Left lung (tissue), 10 donors: ENCODE measurements around the gene LARGE1. TPM values are rescaled to one million over a fixed set of nuclear protein-coding genes. Genes with fewer than 3 reads are reported as not detected.

Experiments
- ATAC-seq: fragments of 200-7000 bp; cut with Tn5 transposase; one replicate; pipeline ENCODE4 v1.9.1; 2020; ENCODE audit warnings: moderate library complexity
- DNase-seq, 4 donors: peaks; one replicate each; pipeline ENCODE4 v3.0.0-alpha.2; 2013 to 2020
- H3K27ac ChIP-seq, 2 donors: fragments of 200-600 bp; sonication (generic) in 1 of 2; one replicate each; pipeline versions ENCODE4 v1.5.0 to v1.8.0; 2020 to 2021
- H3K27me3 ChIP-seq, 2 donors: fragments of 200-600 bp; sonication (generic) in 1 of 2; one replicate each; pipeline versions ENCODE4 v1.5.0 to v1.8.0; 2020 to 2021
- H3K36me3 ChIP-seq, 2 donors: fragments of 200-600 bp; sonication (generic) in 1 of 2; one replicate each; pipeline versions ENCODE4 v1.5.0 to v1.8.0; 2020 to 2021
- H3K4me1 ChIP-seq, 2 donors: fragments of 200-600 bp; one replicate each; pipeline ENCODE4 v1.8.0; 2021
- H3K4me3 ChIP-seq, 2 donors: fragments of 200-600 bp; sonication (generic) in 1 of 2; one replicate each; pipeline versions ENCODE4 v1.5.0 to v1.8.0; 2020 to 2021; ENCODE audit warnings: mild to moderate bottlenecking in 1 of 2
- H3K9me3 ChIP-seq, 2 donors: fragments of 200-600 bp; sonication (generic) in 1 of 2; one replicate each; pipeline versions ENCODE4 v1.5.0 to v1.8.0; 2020 to 2021
- intact Hi-C, 2 donors: fragments of 100-400 bp; cut with DNase I; formaldehyde crosslinking; loops; one replicate each; pipeline versions ENCODE4 v1.11.2 to v1.14.2; 2022
- polyA plus RNA-seq, 6 donors: library from polyadenylated mRNA; unstranded; fragments of 120-200 nt; gene quantifications; one replicate each; pipeline ENCODE4 v1.2.1, GENCODE V29; 2013; ENCODE audit not compliant: insufficient read length in 6 of 6
- total RNA-seq, 2 donors: library from RNA; stranded (reverse); fragmentation: NEBNext Ultra II Directional; extraction: Animal tissue kit (Norgen Biotek cat#: 25700); gene quantifications; one replicate each; pipeline ENCODE4 v1.2.1, GENCODE V29; 2021
- TF ChIP-seq, protein P1 (sequence below), 2 donors: fragments of 200-600 bp; sonication (generic) in 1 of 2; IDR thresholded peaks; one replicate each; pipeline versions ENCODE4 v1.5.0 to v1.8.0; 2021; ENCODE audit warnings: antibody characterized with exemption in 2 of 2
- donor health status: DM: no; HTN: yes; CAD: no.
- donor health status: DM: no; HTN: no; CAD: no.

The LARGE1 gene
- total and polyA plus RNA-seq, 8 donors = 22.4 to 36.1 (median 33.2) TPM

DNA sequence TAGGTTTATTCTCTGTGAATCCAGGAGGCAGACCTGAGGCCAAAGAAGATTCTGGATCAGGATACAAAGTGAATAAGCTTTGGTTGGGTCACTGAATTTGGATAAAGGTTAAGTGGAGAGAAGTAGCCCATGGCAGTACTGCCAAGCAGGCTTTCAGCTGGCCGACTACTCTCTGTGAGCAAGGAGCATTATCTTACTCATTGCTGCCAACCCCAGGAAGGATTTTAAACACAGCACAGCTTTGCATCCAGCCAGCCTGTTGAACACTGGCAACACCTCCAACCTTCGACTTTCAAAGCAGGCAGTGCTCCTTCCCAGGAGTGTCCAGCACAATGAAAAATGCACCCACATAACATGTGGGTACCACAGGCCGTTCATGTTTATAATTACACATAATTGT, 498.4 kb downstream of the LARGE1 start:
- intact Hi-C loops = no loop called here

DNA sequence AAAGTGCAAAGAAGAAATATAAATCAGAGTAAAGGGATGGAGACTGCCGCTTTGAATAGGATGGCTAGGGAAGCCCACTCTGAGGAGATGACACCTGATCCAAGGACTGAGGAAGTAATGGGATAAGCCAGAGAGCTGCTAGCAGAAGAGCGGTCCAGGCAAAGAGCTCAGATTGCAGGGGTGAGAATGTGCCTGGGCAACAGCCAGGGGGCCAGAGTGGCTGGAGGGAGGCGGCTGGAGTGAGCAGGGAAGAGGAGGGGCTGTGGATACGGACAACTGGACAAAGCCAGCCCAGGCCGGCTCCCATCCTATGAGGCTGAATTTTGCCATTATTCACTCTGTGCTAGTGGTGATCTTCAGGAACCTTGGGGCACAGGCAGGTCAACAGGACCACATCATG, 501.8 kb downstream of the LARGE1 start:
- DNase-seq = no peak
- Histone ChIP-seq H3K4me3 (no peak overlapping the region), H3K4me1 (no peaks in the 10 kb centered on the region), H3K36me3 (no peaks in the 10 kb centered on the region), H3K27ac (no peak overlapping the region), H3K9me3 (peaks cover 0 to 3% of the 10 kb centered on the region in 2 donors), H3K27me3 (no peaks in the 10 kb centered on the region)
- intact Hi-C loops = no loop called here
- ATAC-seq = no peak
- TF ChIP-seq, protein P1, sequence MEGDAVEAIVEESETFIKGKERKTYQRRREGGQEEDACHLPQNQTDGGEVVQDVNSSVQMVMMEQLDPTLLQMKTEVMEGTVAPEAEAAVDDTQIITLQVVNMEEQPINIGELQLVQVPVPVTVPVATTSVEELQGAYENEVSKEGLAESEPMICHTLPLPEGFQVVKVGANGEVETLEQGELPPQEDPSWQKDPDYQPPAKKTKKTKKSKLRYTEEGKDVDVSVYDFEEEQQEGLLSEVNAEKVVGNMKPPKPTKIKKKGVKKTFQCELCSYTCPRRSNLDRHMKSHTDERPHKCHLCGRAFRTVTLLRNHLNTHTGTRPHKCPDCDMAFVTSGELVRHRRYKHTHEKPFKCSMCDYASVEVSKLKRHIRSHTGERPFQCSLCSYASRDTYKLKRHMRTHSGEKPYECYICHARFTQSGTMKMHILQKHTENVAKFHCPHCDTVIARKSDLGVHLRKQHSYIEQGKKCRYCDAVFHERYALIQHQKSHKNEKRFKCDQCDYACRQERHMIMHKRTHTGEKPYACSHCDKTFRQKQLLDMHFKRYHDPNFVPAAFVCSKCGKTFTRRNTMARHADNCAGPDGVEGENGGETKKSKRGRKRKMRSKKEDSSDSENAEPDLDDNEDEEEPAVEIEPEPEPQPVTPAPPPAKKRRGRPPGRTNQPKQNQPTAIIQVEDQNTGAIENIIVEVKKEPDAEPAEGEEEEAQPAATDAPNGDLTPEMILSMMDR (IDR thresholded peaks at IDR 0.05) = no peak

More for the DNA sequence above, 498.4 kb downstream of the LARGE1 start:
- DNase-seq (no peak), ATAC-seq (no peak)
- Histone ChIP-seq H3K27me3 (no peaks in the 10 kb centered on the region), H3K4me3 (no peak overlapping the region), H3K4me1 (no peaks in the 10 kb centered on the region), H3K36me3 (no peaks in the 10 kb centered on the region), H3K9me3 (peaks cover 0 to 3% of the 10 kb centered on the region in 2 donors), H3K27ac (no peak overlapping the region)
- TF ChIP-seq, protein P1 (IDR thresholded peaks at IDR 0.05) = no peak

DNA sequence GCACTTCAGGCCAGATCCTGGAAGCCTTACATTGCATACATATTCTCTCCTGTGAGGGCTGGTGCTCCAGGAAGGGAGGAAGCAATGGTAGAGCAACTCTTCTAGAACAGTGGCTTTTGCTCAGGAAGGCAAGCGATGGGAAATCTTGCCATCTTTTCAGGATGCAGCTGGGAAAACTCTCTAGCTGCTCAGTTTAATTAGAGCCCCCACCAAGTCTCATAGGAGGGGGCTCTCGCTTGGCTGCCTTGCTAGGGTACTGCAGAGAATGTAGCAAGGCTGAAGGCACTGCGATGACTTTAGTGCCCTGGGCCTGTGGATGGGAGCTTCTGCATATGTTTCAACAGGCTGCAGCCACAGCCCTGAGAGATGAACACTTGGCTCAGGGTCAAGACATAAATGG, 504.9 kb downstream of the LARGE1 start:
- TF ChIP-seq, protein P1 (IDR thresholded peaks at IDR 0.05) = no peak
- Histone ChIP-seq H3K4me3 (no peak overlapping the region), H3K9me3 (peaks cover 0 to 3% of the 10 kb centered on the region in 2 donors), H3K27me3 (no peaks in the 10 kb centered on the region), H3K4me1 (no peaks in the 10 kb centered on the region), H3K36me3 (no peaks in the 10 kb centered on the region), H3K27ac (no peak overlapping the region)
- intact Hi-C loops = no loop called here
- ATAC-seq (no peak), DNase-seq (peak in 2 of 4 donors; percentile 28 to 51)

DNA sequence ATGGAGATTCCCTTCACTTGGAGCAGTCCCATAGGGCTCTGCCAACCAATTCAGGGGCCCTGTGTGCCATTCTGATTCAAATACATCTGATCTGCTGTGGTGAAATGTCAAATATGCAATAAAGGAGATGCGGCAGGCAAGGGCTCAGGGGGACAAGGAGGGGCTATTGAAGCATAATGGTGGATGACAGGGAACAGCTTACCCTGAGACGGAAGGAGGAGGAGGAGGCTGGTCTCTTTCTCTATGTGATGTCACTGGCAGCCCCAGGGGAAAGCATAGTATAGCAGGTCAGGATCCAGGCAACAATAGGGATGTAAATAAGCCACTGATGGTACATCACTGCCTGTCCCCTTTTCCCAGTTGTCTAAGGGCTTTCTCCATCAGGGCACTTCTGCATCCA, 511.2 kb downstream of the LARGE1 start:
- H3K27ac ChIP-seq = no peak overlapping the region
- no peak for DNase-seq
- no peak for ATAC-seq
- TF ChIP-seq, protein P1 (IDR thresholded peaks at IDR 0.05) = no peak
- intact Hi-C loops = no loop called here
- no peak overlapping the region for H3K4me3 ChIP-seq
- H3K4me1 ChIP-seq = no peaks in the 10 kb centered on the region
- H3K27me3 ChIP-seq = no peaks in the 10 kb centered on the region
- H3K9me3 ChIP-seq = no peaks in the 10 kb centered on the region
- no peaks in the 10 kb centered on the region for H3K36me3 ChIP-seq

DNA sequence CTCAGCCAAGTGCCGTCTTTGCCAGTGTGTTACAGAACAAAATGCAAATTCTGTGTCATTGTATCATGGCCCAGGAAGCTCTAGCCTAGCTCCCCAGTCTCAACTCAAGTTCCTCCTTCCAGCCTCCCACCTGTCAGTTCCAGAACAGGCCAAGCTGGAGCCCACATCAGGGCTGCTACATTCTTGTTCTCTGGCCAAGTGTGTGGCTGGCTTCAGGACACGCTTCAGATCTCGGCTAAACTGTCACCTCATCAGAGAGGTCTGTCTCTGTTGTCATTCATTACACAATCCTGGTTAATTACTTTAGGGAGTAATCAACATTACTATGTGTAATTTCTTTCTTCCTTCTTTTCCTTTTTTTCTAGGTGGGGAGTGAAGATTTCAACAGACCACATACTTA, 515.1 kb downstream of the LARGE1 start:
- H3K27ac ChIP-seq = no peak overlapping the region
- no peaks in the 10 kb centered on the region for H3K4me1 ChIP-seq
- TF ChIP-seq, protein P1 (IDR thresholded peaks at IDR 0.05) = no peak
- DNase-seq (peak in 2 of 4 donors; percentile 33 to 49), ATAC-seq (no peak)
- H3K9me3 ChIP-seq = no peaks in the 10 kb centered on the region
- intact Hi-C loops = no loop called here
- no peak overlapping the region for H3K4me3 ChIP-seq
- H3K27me3 ChIP-seq = no peaks in the 10 kb centered on the region
- H3K36me3 ChIP-seq = no peaks in the 10 kb centered on the region
